GM23338 (cell line): ENCODE data around the gene TREM2. TPM values are rescaled to one million over a fixed set of nuclear protein-coding genes. Genes with fewer than 3 reads are reported as not detected.

Experiments used
- ATAC-seq: fragments of 200-7000 bp; cut with Tn5 transposase; 3 replicates; pipeline ENCODE4 v1.9.1; 2020
- DNase-seq: peaks from one replicate; pipeline ENCODE4 v3.0.0-alpha.2; 2015; ENCODE audit warnings: low spot score
- H2AFZ ChIP-seq: fragments of 200-600 bp; sonication (generic); 2 replicates; pipeline ENCODE4 v1.8.0; 2016; ENCODE audit warnings: antibody characterized with exemption, mild to moderate bottlenecking, moderate library complexity
- H3F3A ChIP-seq: fragments of 200-600 bp; sonication (generic); replicated peaks from 2 replicates; pipeline ENCODE4 v1.8.0; 2017; ENCODE audit warnings: antibody characterized with exemption, mixed run types, low read depth
- H3K27ac ChIP-seq: fragments of 200-600 bp; sonication (generic); 2 replicates; pipeline ENCODE4 v1.6.1; 2016; ENCODE audit warnings: low read depth
- H3K27me3 ChIP-seq: fragments of 200-600 bp; sonication (generic); 2 replicates; pipeline ENCODE4 v1.8.0; 2016; ENCODE audit warnings: mild to moderate bottlenecking, mixed run types, moderate library complexity; ENCODE audit not compliant: insufficient read depth
- H3K36me3 ChIP-seq: fragments of 200-600 bp; sonication (generic); 2 replicates; pipeline ENCODE4 v1.8.0; 2016; ENCODE audit warnings: mild to moderate bottlenecking; ENCODE audit not compliant: insufficient read depth
- H3K4me1 ChIP-seq: fragments of 200-600 bp; sonication (generic); 2 replicates; pipeline ENCODE4 v1.8.0; 2016; ENCODE audit warnings: mild to moderate bottlenecking, moderate library complexity; ENCODE audit not compliant: insufficient read depth
- H3K4me2 ChIP-seq: fragments of 200-600 bp; sonication (generic); 2 replicates; pipeline ENCODE4 v1.7.1; 2017; ENCODE audit warnings: mixed run types
- H3K4me3 ChIP-seq: fragments of 200-600 bp; sonication (generic); 2 replicates; pipeline ENCODE4 v1.6.1; 2016; ENCODE audit warnings: mixed run types
- H3K79me2 ChIP-seq: fragments of 200-600 bp; sonication (generic); replicated peaks from 2 replicates; pipeline ENCODE4 v1.8.0; 2017; ENCODE audit warnings: mild to moderate bottlenecking; ENCODE audit not compliant: insufficient read depth
- H3K9me2 ChIP-seq: fragments of 200-600 bp; sonication (generic); 2 replicates; pipeline ENCODE4 v1.8.0; 2017; ENCODE audit not compliant: insufficient read depth
- H4K20me1 ChIP-seq: fragments of 200-600 bp; sonication (generic); replicated peaks from 2 replicates; pipeline ENCODE4 v1.8.0; 2017; ENCODE audit warnings: mild to moderate bottlenecking; ENCODE audit not compliant: insufficient read depth
- H3K27ac Mint-ChIP-seq: 2 replicates; pipeline ENCODE4 v1.8.0; 2020; ENCODE audit warnings: inconsistent platforms, mild to moderate bottlenecking, moderate library complexity, mixed read lengths
- H3K27me3 Mint-ChIP-seq: 3 replicates; pipeline ENCODE4 v1.8.0; 2022; ENCODE audit warnings: low read depth, mild to moderate bottlenecking, moderate library complexity, mixed read lengths, inconsistent platforms; ENCODE audit not compliant: insufficient read depth, poor library complexity
- H3K36me3 Mint-ChIP-seq: 3 replicates; pipeline ENCODE4 v1.8.0; 2021; ENCODE audit warnings: low read depth, mild to moderate bottlenecking, inconsistent platforms, moderate library complexity, mixed read lengths
- H3K4me1 Mint-ChIP-seq: 3 replicates; pipeline ENCODE4 v1.8.0; 2020; ENCODE audit warnings: mild to moderate bottlenecking, inconsistent platforms, mixed read lengths
- H3K4me3 Mint-ChIP-seq: 3 replicates; pipeline ENCODE4 v1.8.0; 2021; ENCODE audit warnings: moderate library complexity, mild to moderate bottlenecking, inconsistent platforms, mixed read lengths
- H3K9me3 Mint-ChIP-seq: 3 replicates; pipeline ENCODE4 v1.8.0; 2020; ENCODE audit warnings: moderate library complexity, mild to moderate bottlenecking, inconsistent platforms, mixed read lengths
- CREB1 ChIP-seq: fragments of 250-450 bp; sonication (Bioruptor Pico); IDR thresholded peaks from 2 replicates; pipeline ENCODE4 v1.5.0; 2020; ENCODE audit warnings: low read depth, mild to moderate bottlenecking, moderate library complexity
- EZH2 ChIP-seq: fragments of 200-600 bp; sonication (generic); IDR thresholded peaks from one replicate; pipeline ENCODE4 v1.8.0; 2017; ENCODE audit warnings: antibody characterized with exemption, mild to moderate bottlenecking, low read depth; ENCODE audit not compliant: unreplicated experiment
- EZH2phosphoT487 ChIP-seq: fragments of 200-600 bp; sonication (generic); IDR thresholded peaks from one replicate; pipeline ENCODE4 v1.8.1; 2018; ENCODE audit warnings: antibody characterized with exemption; ENCODE audit not compliant: unreplicated experiment
- JUNB ChIP-seq: IDR thresholded peaks from one replicate; pipeline ENCODE4 v1.6.1; 2016; ENCODE audit warnings: antibody characterized with exemption; ENCODE audit not compliant: unreplicated experiment
- NANOG ChIP-seq: IDR thresholded peaks from 2 replicates; pipeline ENCODE4 v1.6.1; 2016; ENCODE audit warnings: antibody characterized with exemption, borderline replicate concordance
- POLR2AphosphoS5 ChIP-seq: IDR thresholded peaks from 2 replicates; pipeline ENCODE4 v1.6.1; 2016; ENCODE audit warnings: antibody characterized with exemption, low read depth
- STAT1 ChIP-seq: IDR thresholded peaks from one replicate; pipeline ENCODE4 v1.6.1; 2016; ENCODE audit warnings: antibody characterized with exemption; ENCODE audit not compliant: unreplicated experiment
- ZNF114 ChIP-seq: fragments of 250-450 bp; sonication (Bioruptor Pico); IDR thresholded peaks from 2 replicates; pipeline ENCODE4 v1.5.0; 2020; ENCODE audit warnings: mild to moderate bottlenecking, moderate library complexity
- ZNF331 ChIP-seq: fragments of 250-450 bp; sonication (Bioruptor Pico); IDR thresholded peaks from 2 replicates; pipeline ENCODE4 v1.5.0; 2020; ENCODE audit warnings: low read depth, mild to moderate bottlenecking, moderate library complexity
- polyA plus RNA-seq: library from polyadenylated mRNA; unstranded; fragments of >200 nt; fragmentation: Nextera tagmentation; extraction: Ambion mirVana; gene quantifications from 2 replicates; pipeline ENCODE4 v1.2.1, GENCODE V29; 2016
- total RNA-seq: library from RNA; depleted of rRNA; stranded (reverse); fragments of >200 nt; shearing (Covaris generic); gene quantifications from 2 replicates; pipeline ENCODE4 v1.2.3, GENCODE V29; 2014
- TF ChIP-seq, protein P1 (sequence below): fragments of 250-450 bp; sonication (Bioruptor Pico); IDR thresholded peaks from 2 replicates; pipeline ENCODE4 v1.5.0; 2020; ENCODE audit warnings: mild to moderate bottlenecking, moderate library complexity
- TF ChIP-seq, protein P2 (sequence below): IDR thresholded peaks from one replicate; pipeline ENCODE4 v1.6.1; 2018; ENCODE audit warnings: antibody characterized with exemption; ENCODE audit not compliant: unreplicated experiment
- TF ChIP-seq, protein P3 (sequence below), 2 experiments: fragments of 200-600 bp in 1 of 2; sonication (generic) in 1 of 2; conservative IDR thresholded peaks; 2 replicates each; pipeline versions ENCODE4 v1.5.1 to v1.6.1; 2016 to 2017; ENCODE audit warnings: antibody characterized with exemption in 2 of 2, low read depth in 2 of 2, mild to moderate bottlenecking in 2 of 2, moderate library complexity in 1 of 2
- TF ChIP-seq, protein P4 (sequence below): IDR thresholded peaks from 2 replicates; pipeline ENCODE4 v1.6.1; 2016; ENCODE audit warnings: antibody characterized with exemption

The TREM2 gene
- total and polyA plus RNA-seq, 2 experiments from 2014 or later = not detected

DNA sequence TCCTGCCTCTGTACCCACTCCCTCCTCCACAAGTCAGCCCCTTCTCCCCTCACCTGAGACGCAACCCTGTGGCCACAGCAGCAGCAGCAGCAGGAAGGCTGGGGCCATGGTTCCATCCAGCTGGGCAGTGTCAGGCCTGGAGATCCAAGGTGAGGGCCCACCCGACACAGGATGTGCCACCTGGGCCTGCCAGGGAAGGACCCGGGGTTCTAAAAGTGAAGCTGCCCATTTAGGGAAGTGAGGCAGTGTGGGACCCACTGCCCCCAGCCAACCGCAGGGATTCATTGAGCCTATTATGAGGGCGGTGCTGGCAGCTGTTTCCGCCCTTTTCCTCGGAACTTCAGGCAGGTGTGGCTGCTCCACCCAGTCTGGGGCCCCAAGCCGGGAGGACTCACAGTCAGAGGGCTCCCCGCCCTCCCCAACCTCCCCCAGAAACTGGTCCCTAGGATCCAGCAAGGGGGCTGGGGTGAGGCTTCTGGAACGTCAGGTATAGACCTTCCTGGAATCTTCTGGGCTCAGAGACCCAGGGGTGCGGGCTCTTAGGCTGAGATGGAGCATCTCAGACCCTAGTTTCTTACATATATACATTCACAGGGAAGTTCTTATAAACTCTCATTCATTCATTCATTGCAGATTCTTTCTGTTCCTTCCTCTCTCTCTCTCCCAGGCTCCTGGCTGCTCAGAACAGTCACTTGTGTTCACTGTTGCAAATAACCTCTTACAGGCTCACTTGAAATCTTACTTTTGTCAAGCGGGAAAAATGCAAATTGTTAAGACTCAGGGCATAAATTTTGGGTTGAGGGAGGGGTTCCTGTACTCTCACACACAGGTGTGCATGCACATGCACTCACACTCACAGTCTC, 38.2 kb upstream of the TREM2 start, which contains the start of gene TREML2:
Gene TREML2 (minus strand): TSS at position 249 of the 863 bp plus-strand sequence. CDS start 141 bp downstream, at position 108.
- Histone ChIP-seq H3K4me2 (no peak within 1 kb of the TSS), H3K79me2 (no peaks in the 10 kb centered on the region), H3K27ac (no peak within 1 kb of the TSS), H3K27me3 (no peaks in the 10 kb centered on the region), H3K9me2 (no peaks in the 10 kb centered on the region), H3K4me3 (no peak within 1 kb of the TSS), H2AFZ (peak within 1 kb of the TSS; percentile 86; the same call in 1 of the 2 replicates), H3K4me1 (peaks cover 13% of the 10 kb centered on the region; the same call in 1 of the 2 replicates), H4K20me1 (no peaks in the 10 kb centered on the region), H3F3A (no peaks in the 10 kb centered on the region), H3K36me3 (no peaks in the 10 kb centered on the region)
- DNase-seq = no peak
- peak; percentile 72 for ATAC-seq
- TF ChIP-seq POLR2AphosphoS5 (no peak), JUNB (no peak), STAT1 (no peak), CREB1 (CRISPR knock-in tag) (no peak), EZH2 (no peak), NANOG (no peak), ZNF114 (CRISPR knock-in tag) (no peak), EZH2phosphoT487 (no peak), ZNF331 (CRISPR knock-in tag) (no peak)
- TF ChIP-seq, protein P1, sequence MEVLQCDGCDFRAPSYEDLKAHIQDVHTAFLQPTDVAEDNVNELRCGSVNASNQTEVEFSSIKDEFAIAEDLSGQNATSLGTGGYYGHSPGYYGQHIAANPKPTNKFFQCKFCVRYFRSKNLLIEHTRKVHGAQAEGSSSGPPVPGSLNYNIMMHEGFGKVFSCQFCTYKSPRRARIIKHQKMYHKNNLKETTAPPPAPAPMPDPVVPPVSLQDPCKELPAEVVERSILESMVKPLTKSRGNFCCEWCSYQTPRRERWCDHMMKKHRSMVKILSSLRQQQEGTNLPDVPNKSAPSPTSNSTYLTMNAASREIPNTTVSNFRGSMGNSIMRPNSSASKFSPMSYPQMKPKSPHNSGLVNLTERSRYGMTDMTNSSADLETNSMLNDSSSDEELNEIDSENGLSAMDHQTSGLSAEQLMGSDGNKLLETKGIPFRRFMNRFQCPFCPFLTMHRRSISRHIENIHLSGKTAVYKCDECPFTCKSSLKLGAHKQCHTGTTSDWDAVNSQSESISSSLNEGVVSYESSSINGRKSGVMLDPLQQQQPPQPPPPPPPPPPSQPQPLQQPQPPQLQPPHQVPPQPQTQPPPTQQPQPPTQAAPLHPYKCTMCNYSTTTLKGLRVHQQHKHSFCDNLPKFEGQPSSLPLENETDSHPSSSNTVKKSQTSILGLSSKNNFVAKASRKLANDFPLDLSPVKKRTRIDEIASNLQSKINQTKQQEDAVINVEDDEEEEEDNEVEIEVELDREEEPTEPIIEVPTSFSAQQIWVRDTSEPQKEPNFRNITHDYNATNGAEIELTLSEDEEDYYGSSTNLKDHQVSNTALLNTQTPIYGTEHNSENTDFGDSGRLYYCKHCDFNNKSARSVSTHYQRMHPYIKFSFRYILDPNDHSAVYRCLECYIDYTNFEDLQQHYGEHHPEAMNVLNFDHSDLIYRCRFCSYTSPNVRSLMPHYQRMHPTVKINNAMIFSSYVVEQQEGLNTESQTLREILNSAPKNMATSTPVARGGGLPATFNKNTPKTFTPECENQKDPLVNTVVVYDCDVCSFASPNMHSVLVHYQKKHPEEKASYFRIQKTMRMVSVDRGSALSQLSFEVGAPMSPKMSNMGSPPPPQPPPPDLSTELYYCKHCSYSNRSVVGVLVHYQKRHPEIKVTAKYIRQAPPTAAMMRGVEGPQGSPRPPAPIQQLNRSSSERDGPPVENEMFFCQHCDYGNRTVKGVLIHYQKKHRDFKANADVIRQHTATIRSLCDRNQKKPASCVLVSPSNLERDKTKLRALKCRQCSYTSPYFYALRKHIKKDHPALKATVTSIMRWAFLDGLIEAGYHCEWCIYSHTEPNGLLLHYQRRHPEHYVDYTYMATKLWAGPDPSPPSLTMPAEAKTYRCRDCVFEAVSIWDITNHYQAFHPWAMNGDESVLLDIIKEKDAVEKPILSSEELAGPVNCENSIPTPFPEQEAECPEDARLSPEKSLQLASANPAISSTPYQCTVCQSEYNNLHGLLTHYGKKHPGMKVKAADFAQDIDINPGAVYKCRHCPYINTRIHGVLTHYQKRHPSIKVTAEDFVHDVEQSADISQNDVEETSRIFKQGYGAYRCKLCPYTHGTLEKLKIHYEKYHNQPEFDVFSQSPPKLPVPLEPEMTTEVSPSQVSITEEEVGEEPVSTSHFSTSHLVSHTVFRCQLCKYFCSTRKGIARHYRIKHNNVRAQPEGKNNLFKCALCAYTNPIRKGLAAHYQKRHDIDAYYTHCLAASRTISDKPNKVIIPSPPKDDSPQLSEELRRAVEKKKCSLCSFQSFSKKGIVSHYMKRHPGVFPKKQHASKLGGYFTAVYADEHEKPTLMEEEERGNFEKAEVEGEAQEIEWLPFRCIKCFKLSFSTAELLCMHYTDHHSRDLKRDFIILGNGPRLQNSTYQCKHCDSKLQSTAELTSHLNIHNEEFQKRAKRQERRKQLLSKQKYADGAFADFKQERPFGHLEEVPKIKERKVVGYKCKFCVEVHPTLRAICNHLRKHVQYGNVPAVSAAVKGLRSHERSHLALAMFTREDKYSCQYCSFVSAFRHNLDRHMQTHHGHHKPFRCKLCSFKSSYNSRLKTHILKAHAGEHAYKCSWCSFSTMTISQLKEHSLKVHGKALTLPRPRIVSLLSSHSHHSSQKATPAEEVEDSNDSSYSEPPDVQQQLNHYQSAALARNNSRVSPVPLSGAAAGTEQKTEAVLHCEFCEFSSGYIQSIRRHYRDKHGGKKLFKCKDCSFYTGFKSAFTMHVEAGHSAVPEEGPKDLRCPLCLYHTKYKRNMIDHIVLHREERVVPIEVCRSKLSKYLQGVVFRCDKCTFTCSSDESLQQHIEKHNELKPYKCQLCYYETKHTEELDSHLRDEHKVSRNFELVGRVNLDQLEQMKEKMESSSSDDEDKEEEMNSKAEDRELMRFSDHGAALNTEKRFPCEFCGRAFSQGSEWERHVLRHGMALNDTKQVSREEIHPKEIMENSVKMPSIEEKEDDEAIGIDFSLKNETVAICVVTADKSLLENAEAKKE = no peak
- TF ChIP-seq, protein P2, sequence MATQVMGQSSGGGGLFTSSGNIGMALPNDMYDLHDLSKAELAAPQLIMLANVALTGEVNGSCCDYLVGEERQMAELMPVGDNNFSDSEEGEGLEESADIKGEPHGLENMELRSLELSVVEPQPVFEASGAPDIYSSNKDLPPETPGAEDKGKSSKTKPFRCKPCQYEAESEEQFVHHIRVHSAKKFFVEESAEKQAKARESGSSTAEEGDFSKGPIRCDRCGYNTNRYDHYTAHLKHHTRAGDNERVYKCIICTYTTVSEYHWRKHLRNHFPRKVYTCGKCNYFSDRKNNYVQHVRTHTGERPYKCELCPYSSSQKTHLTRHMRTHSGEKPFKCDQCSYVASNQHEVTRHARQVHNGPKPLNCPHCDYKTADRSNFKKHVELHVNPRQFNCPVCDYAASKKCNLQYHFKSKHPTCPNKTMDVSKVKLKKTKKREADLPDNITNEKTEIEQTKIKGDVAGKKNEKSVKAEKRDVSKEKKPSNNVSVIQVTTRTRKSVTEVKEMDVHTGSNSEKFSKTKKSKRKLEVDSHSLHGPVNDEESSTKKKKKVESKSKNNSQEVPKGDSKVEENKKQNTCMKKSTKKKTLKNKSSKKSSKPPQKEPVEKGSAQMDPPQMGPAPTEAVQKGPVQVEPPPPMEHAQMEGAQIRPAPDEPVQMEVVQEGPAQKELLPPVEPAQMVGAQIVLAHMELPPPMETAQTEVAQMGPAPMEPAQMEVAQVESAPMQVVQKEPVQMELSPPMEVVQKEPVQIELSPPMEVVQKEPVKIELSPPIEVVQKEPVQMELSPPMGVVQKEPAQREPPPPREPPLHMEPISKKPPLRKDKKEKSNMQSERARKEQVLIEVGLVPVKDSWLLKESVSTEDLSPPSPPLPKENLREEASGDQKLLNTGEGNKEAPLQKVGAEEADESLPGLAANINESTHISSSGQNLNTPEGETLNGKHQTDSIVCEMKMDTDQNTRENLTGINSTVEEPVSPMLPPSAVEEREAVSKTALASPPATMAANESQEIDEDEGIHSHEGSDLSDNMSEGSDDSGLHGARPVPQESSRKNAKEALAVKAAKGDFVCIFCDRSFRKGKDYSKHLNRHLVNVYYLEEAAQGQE = no peak
- TF ChIP-seq, protein P3, sequence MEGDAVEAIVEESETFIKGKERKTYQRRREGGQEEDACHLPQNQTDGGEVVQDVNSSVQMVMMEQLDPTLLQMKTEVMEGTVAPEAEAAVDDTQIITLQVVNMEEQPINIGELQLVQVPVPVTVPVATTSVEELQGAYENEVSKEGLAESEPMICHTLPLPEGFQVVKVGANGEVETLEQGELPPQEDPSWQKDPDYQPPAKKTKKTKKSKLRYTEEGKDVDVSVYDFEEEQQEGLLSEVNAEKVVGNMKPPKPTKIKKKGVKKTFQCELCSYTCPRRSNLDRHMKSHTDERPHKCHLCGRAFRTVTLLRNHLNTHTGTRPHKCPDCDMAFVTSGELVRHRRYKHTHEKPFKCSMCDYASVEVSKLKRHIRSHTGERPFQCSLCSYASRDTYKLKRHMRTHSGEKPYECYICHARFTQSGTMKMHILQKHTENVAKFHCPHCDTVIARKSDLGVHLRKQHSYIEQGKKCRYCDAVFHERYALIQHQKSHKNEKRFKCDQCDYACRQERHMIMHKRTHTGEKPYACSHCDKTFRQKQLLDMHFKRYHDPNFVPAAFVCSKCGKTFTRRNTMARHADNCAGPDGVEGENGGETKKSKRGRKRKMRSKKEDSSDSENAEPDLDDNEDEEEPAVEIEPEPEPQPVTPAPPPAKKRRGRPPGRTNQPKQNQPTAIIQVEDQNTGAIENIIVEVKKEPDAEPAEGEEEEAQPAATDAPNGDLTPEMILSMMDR (conservative IDR thresholded peaks at IDR 0.05; ENCODE audit: low read depth in 2 of 2) = no peak
- TF ChIP-seq, protein P4, sequence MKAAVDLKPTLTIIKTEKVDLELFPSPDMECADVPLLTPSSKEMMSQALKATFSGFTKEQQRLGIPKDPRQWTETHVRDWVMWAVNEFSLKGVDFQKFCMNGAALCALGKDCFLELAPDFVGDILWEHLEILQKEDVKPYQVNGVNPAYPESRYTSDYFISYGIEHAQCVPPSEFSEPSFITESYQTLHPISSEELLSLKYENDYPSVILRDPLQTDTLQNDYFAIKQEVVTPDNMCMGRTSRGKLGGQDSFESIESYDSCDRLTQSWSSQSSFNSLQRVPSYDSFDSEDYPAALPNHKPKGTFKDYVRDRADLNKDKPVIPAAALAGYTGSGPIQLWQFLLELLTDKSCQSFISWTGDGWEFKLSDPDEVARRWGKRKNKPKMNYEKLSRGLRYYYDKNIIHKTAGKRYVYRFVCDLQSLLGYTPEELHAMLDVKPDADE = no peak
- no peak within 1 kb of the TSS for H3K27ac Mint-ChIP-seq
- H3K9me3 Mint-ChIP-seq = no peaks in the 10 kb centered on the region; the same call in 2 of the 3 replicates
- H3K27me3 Mint-ChIP-seq = peaks cover 4% of the 10 kb centered on the region
- H3K4me1 Mint-ChIP-seq = peaks cover 26% of the 10 kb centered on the region
- no peaks in the 10 kb centered on the region for H3K36me3 Mint-ChIP-seq
- no peak within 1 kb of the TSS for H3K4me3 Mint-ChIP-seq
